ENCODE data around the gene TAF5.
"Not testable (repeated sequence)": the region's sequence is repeated elsewhere in the genome, so short reads cannot be mapped to it uniquely, and the experiment has no call there.

TAF5 gene

GRCh38 chr10:103367782-103368518, at the start of gene TAF5:
TSS of gene TAF5 (plus strand) at chr10:103367976. CDS start at chr10:103367990, 14 bp downstream.
- Histone ChIP-seq H3K4me1 (ENCODE audit: control insufficient read depth in 2 of 2, insufficient read depth in 2 of 2, low read length in 2 of 2) (peaks cover 2 to 14% of the 10 kb centered on the region in 2 donors), H3K27ac (ENCODE audit: low read depth in 2 of 2, low read length in 2 of 2) (peak within 1 kb of the TSS; percentile 91), H3K36me3 (ENCODE audit: control insufficient read depth in 2 of 2, insufficient read depth in 2 of 2, low read length in 2 of 2) (no peaks in the 10 kb centered on the region), H3K9ac (ENCODE audit: low read depth in 1 of 2, low read length in 2 of 2) (peak within 1 kb of the TSS; percentile 77 to 89), H3K9me3 (ENCODE audit: control insufficient read depth in 2 of 2, low read length in 2 of 2) (no peaks in the 10 kb centered on the region), H3K4me3 (ENCODE audit: low read length in 2 of 2) (peak within 1 kb of the TSS; percentile 90 to 95), H3K27me3 (ENCODE audit: control insufficient read depth in 2 of 2, insufficient read depth in 2 of 2, low read length in 2 of 2) (no peaks in the 10 kb centered on the region)

DNA sequence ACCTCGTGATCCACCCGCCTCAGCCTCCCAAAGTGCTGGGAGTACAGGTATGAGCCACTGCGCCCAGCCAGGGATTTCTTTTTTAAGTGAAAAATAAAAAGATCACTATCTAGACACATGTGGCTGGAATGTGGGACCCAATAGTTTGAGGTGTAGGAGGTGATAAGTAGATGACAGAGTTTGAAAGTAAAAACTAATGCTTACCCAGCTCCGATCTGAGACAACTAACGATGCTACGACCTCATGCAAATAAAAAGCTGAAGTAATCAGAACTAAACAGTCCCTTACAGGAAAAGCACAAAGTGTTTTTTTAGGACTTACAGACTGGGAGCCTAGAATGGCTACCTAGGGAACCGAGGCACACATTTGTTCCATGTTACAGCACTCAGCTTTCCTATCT, 39.9 kb upstream of the TAF5 start:
- no peak overlapping the region for H3K9ac ChIP-seq (ENCODE audit: low read depth in 1 of 2, low read length in 2 of 2)
- H3K4me3 ChIP-seq (ENCODE audit: low read length in 2 of 2): no peak overlapping the region
- H3K9me3 ChIP-seq (ENCODE audit: control insufficient read depth in 2 of 2, low read length in 2 of 2): no peaks in the 10 kb centered on the region
- H3K36me3 ChIP-seq (ENCODE audit: control insufficient read depth in 2 of 2, insufficient read depth in 2 of 2, low read length in 2 of 2): peaks cover 0 to 12% of the 10 kb centered on the region in 2 donors
- no peak overlapping the region for H3K27ac ChIP-seq (ENCODE audit: low read depth in 2 of 2, low read length in 2 of 2)
- no peaks in the 10 kb centered on the region for H3K27me3 ChIP-seq (ENCODE audit: control insufficient read depth in 2 of 2, insufficient read depth in 2 of 2, low read length in 2 of 2)
- H3K4me1 ChIP-seq (ENCODE audit: control insufficient read depth in 2 of 2, insufficient read depth in 2 of 2, low read length in 2 of 2): no peaks in the 10 kb centered on the region

- H3K36me3 ChIP-seq (ENCODE audit: control insufficient read depth in 2 of 2, insufficient read depth in 2 of 2, low read length in 2 of 2): peaks cover 4 to 10% of the 10 kb centered on the region in 2 donors
- H3K27me3 ChIP-seq (ENCODE audit: control insufficient read depth in 2 of 2, insufficient read depth in 2 of 2, low read length in 2 of 2): no peaks in the 10 kb centered on the region
- no peak overlapping the region for H3K9ac ChIP-seq (ENCODE audit: low read depth in 1 of 2, low read length in 2 of 2)
These were observed 33.7 kb upstream of the TAF5 start for GRCh38 chr10:103333934-103334520.

GRCh38 chr10:103334567-103334966, 33.2 kb upstream of the TAF5 start:
- H3K36me3 ChIP-seq (ENCODE audit: control insufficient read depth in 2 of 2, insufficient read depth in 2 of 2, low read length in 2 of 2): peaks cover 4 to 12% of the 10 kb centered on the region in 2 donors
- H3K27ac ChIP-seq (ENCODE audit: low read depth in 2 of 2, low read length in 2 of 2): no peak overlapping the region
- no peaks in the 10 kb centered on the region for H3K9me3 ChIP-seq (ENCODE audit: control insufficient read depth in 2 of 2, low read length in 2 of 2)

More at GRCh38 chr10:103333934-103334520, 33.7 kb upstream of the TAF5 start:
- Histone ChIP-seq H3K4me3 (ENCODE audit: low read length in 2 of 2) (no peak overlapping the region), H3K9me3 (ENCODE audit: control insufficient read depth in 2 of 2, low read length in 2 of 2) (no peaks in the 10 kb centered on the region), H3K27ac (ENCODE audit: low read depth in 2 of 2, low read length in 2 of 2) (no peak overlapping the region), H3K4me1 (ENCODE audit: control insufficient read depth in 2 of 2, insufficient read depth in 2 of 2, low read length in 2 of 2) (no peaks in the 10 kb centered on the region)

DNA sequence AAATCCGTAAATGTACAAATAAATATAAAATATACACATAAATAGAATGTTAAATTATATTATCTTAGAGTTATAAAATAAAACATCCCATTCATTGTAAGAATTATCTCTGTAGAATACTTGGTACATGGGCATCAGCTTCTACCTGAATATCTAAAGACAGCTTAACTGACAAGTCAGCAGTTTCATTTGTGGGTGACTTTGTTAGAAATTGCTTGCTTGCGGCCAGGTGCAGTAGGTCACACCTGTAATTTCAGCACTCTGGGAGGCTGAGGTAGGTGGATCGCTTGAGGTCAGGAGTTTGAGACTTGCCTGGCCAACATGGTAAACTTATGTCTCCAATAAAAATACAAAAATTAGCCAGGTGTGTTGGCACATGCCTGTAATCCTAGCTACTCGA, 31.4 kb upstream of the TAF5 start:
- Histone ChIP-seq H3K4me3 (ENCODE audit: low read length in 2 of 2) (no peak overlapping the region), H3K36me3 (ENCODE audit: control insufficient read depth in 2 of 2, insufficient read depth in 2 of 2, low read length in 2 of 2) (peaks cover 4 to 15% of the 10 kb centered on the region in 2 donors), H3K9me3 (ENCODE audit: control insufficient read depth in 2 of 2, low read length in 2 of 2) (no peaks in the 10 kb centered on the region), H3K27me3 (ENCODE audit: control insufficient read depth in 2 of 2, insufficient read depth in 2 of 2, low read length in 2 of 2) (no peaks in the 10 kb centered on the region), H3K4me1 (ENCODE audit: control insufficient read depth in 2 of 2, insufficient read depth in 2 of 2, low read length in 2 of 2) (no peaks in the 10 kb centered on the region), H3K27ac (ENCODE audit: low read depth in 2 of 2, low read length in 2 of 2) (no peak overlapping the region), H3K9ac (ENCODE audit: low read depth in 1 of 2, low read length in 2 of 2) (no peak overlapping the region)

More at GRCh38 chr10:103334567-103334966, 33.2 kb upstream of the TAF5 start:
- Histone ChIP-seq H3K27me3 (ENCODE audit: control insufficient read depth in 2 of 2, insufficient read depth in 2 of 2, low read length in 2 of 2) (no peaks in the 10 kb centered on the region), H3K9ac (ENCODE audit: low read depth in 1 of 2, low read length in 2 of 2) (no peak overlapping the region), H3K4me3 (ENCODE audit: low read length in 2 of 2) (no peak overlapping the region), H3K4me1 (ENCODE audit: control insufficient read depth in 2 of 2, insufficient read depth in 2 of 2, low read length in 2 of 2) (no peaks in the 10 kb centered on the region)

DNA sequence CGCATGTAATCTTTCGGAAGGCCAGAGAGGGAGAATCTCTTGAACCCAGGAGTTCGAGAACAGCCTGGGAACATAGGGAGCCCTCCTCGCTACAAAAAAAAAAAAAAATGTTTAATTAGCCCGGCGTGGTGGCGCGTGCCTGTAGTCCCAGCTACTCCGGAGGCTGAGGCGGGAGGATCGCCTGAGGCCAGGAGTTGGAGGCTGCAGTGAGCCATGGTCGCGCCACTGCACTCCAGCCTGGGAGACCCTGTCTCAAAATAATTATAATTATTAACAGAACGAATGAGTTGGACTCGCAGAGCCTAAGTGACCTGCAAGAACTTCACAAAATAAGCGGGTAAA, 17.6 kb upstream of the TAF5 start:
- peaks cover 3% of the 10 kb centered on the region in 2 donors for H3K4me1 ChIP-seq (ENCODE audit: control insufficient read depth in 2 of 2, insufficient read depth in 2 of 2, low read length in 2 of 2)
- no peaks in the 10 kb centered on the region for H3K9me3 ChIP-seq (ENCODE audit: control insufficient read depth in 2 of 2, low read length in 2 of 2)
- H3K27me3 ChIP-seq (ENCODE audit: control insufficient read depth in 2 of 2, insufficient read depth in 2 of 2, low read length in 2 of 2): no peaks in the 10 kb centered on the region
- peak overlapping the region; percentile 71 to 74 for H3K9ac ChIP-seq (ENCODE audit: low read depth in 1 of 2, low read length in 2 of 2)
- H3K4me3 ChIP-seq (ENCODE audit: low read length in 2 of 2): peak overlapping the region; percentile 71 to 82
- H3K27ac ChIP-seq (ENCODE audit: low read depth in 2 of 2, low read length in 2 of 2): peak overlapping the region; percentile 42 to 75
- H3K36me3 ChIP-seq (ENCODE audit: control insufficient read depth in 2 of 2, insufficient read depth in 2 of 2, low read length in 2 of 2): peaks cover 10% of the 10 kb centered on the region in 2 donors

GRCh38 chr10:103350517-103351260, 17.1 kb upstream of the TAF5 start, which contains the start of gene PCGF6:
TSS of gene PCGF6 (minus strand) at chr10:103351140. CDS start at chr10:103351066, 74 bp downstream.
- Histone ChIP-seq H3K4me1 (ENCODE audit: control insufficient read depth in 2 of 2, insufficient read depth in 2 of 2, low read length in 2 of 2) (peaks cover 3% of the 10 kb centered on the region in 2 donors), H3K27me3 (ENCODE audit: control insufficient read depth in 2 of 2, insufficient read depth in 2 of 2, low read length in 2 of 2) (no peaks in the 10 kb centered on the region), H3K36me3 (ENCODE audit: control insufficient read depth in 2 of 2, insufficient read depth in 2 of 2, low read length in 2 of 2) (peaks cover 9 to 10% of the 10 kb centered on the region in 2 donors), H3K9ac (ENCODE audit: low read depth in 1 of 2, low read length in 2 of 2) (peak within 1 kb of the TSS; percentile 71 to 74), H3K4me3 (ENCODE audit: low read length in 2 of 2) (peak within 1 kb of the TSS; percentile 71 to 82), H3K9me3 (ENCODE audit: control insufficient read depth in 2 of 2, low read length in 2 of 2) (no peaks in the 10 kb centered on the region), H3K27ac (ENCODE audit: low read depth in 2 of 2, low read length in 2 of 2) (peak within 1 kb of the TSS; percentile 42 to 75)

- no peak overlapping the region for H3K27ac ChIP-seq (ENCODE audit: low read depth in 2 of 2, low read length in 2 of 2)
- no peaks in the 10 kb centered on the region for H3K27me3 ChIP-seq (ENCODE audit: control insufficient read depth in 2 of 2, insufficient read depth in 2 of 2, low read length in 2 of 2)
These were observed 14.5 kb upstream of the TAF5 start for GRCh38 chr10:103353281-103353680.

GRCh38 chr10:103354567-103354966, 13.2 kb upstream of the TAF5 start:
- not testable (repeated sequence) for H3K27ac ChIP-seq (ENCODE audit: low read depth in 2 of 2, low read length in 2 of 2); H3K9ac ChIP-seq (ENCODE audit: low read depth in 1 of 2, low read length in 2 of 2); H3K4me1 ChIP-seq (ENCODE audit: control insufficient read depth in 2 of 2, insufficient read depth in 2 of 2, low read length in 2 of 2); H3K36me3 ChIP-seq (ENCODE audit: control insufficient read depth in 2 of 2, insufficient read depth in 2 of 2, low read length in 2 of 2); H3K9me3 ChIP-seq (ENCODE audit: control insufficient read depth in 2 of 2, low read length in 2 of 2); H3K27me3 ChIP-seq (ENCODE audit: control insufficient read depth in 2 of 2, insufficient read depth in 2 of 2, low read length in 2 of 2); H3K4me3 ChIP-seq (ENCODE audit: low read length in 2 of 2)

More at GRCh38 chr10:103353281-103353680, 14.5 kb upstream of the TAF5 start:
- Histone ChIP-seq H3K4me3 (ENCODE audit: low read length in 2 of 2) (no peak overlapping the region), H3K9me3 (ENCODE audit: control insufficient read depth in 2 of 2, low read length in 2 of 2) (no peaks in the 10 kb centered on the region), H3K36me3 (ENCODE audit: control insufficient read depth in 2 of 2, insufficient read depth in 2 of 2, low read length in 2 of 2) (no peaks in the 10 kb centered on the region), H3K9ac (ENCODE audit: low read depth in 1 of 2, low read length in 2 of 2) (no peak overlapping the region), H3K4me1 (ENCODE audit: control insufficient read depth in 2 of 2, insufficient read depth in 2 of 2, low read length in 2 of 2) (peaks cover 3% of the 10 kb centered on the region in 2 donors)
